HG03196 (cell line): ENCODE measurements around the gene DSCAML1.
A peak's percentile ranks its signal among the peaks of the same experiment; 100 is the strongest.
"Not testable (repeated sequence)": the region's sequence is repeated elsewhere in the genome, so short reads cannot be mapped to it uniquely, and the experiment has no call there.

Source experiments
- ATAC-seq: cut with Tn5 transposase; IDR thresholded peaks from one replicate; pipeline ENCODE4 v1.9.1; 2021; ENCODE audit not compliant: unreplicated experiment

DSCAML1 gene

DNA sequence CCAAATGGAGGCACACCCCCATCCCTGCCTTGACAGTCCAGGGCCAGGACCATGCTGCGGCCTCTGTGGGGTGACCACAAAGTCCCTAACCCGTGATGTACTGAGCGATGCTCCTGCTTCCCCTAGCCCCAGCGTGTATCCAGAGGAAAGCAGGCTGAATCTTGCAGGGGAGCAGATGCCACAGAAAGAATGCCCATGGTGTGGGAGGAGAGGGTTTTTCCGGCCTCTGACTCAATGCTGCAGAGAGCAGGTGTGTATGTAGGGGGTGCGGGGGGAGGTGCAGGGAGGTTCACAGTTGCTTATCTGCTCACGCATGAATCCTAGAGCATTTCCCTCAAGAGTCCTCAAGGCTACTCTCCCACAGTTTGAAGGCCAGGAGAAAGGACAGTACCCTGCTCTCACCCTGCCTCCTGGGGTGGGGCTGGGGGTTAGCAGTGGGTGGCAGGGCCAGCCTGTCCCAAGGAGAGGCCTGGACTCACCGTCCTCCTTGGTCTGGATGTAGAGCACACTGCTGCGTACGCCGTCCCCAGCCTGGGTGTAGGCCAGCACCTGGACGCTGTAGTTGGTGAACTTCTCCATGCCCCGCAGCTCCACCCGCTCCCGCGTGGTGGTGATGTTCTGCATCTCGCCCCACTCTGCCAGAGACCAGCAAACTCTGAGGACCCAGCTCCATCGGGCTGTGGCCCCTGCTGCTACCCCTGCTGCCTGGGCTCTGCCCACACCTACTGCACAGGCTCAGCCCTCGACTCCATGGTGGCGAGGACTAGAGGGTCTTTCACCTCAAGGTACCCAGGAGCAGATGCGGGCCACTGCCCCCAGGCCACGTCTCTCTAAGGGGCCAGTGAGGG is 338.5 kb downstream of the DSCAML1 start:
- peak; percentile 42 for ATAC-seq

DNA sequence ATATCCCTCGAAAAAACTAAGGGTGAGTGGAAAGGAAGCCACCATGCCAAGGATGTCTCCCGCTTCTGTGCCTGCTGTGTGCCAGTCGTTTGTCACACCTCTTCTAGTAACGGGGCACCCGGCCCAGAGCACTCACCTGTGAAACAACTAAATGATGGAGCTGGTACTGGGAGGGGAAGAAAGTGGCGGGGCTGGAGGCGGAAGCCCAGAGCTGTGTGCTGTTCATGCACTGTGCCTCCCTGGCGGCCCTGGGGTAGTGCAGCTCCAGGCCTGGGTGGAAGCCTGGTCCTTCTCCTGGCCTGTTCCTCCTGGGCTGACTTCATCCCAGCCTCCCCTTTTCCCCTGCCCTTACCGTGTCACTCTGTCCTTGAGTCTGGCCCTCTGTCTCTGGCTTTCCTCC is 339.2 kb downstream of the DSCAML1 start:
- ATAC-seq = peak; percentile 17

DNA sequence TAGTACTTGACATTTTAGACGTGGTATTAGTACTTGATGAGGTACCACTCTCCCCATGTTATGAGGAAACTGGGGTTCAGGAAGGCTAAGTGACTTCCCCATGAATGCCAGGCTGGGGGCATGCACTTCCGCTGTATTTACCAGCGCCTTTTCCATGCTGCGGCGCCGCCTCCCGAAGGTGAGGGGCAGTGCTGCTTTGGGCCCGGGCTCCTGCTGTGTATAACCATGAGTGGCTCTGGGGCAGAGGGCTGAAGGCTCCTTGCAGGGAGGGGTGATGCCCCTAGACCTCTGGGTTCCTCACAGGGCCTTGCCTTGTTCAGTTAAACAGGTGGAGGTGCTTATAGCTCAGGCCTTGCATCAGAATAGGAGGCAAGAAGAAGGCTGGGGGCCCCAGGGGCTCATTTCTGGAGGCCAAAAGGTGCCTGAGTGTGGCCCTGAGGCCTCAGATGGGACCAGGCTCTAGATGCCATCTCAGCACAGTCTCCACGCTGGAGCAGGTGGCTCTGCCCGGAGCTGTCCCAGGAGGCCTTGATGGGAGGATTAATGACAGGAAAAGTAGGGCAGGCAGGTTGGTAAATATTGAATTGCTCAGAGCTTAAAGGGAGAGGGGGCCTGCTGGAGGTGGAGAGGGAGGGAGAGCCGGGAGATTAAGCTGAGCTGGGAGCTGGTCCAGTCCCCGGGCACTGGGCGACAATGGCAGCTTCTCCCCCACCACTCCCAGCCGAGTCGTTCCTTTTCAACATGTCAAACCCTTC is 339.8 kb downstream of the DSCAML1 start:
- no peak for ATAC-seq

DNA sequence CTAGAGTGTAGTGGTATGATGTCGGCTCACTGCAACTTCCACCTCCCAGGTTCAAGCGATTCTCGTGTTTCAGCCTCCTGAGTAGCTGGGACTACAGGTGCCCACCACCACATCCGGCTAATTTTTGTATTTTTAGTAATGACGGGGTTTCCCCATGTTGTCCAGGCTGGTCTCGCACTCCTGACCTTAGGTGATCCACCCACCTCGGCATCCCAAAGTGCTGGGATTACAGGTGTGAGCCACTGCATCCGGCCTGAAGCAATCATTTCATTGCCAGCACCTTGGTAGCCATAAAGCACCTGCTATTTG is 340.3 kb downstream of the DSCAML1 start:
- not testable (repeated sequence) for ATAC-seq

DNA sequence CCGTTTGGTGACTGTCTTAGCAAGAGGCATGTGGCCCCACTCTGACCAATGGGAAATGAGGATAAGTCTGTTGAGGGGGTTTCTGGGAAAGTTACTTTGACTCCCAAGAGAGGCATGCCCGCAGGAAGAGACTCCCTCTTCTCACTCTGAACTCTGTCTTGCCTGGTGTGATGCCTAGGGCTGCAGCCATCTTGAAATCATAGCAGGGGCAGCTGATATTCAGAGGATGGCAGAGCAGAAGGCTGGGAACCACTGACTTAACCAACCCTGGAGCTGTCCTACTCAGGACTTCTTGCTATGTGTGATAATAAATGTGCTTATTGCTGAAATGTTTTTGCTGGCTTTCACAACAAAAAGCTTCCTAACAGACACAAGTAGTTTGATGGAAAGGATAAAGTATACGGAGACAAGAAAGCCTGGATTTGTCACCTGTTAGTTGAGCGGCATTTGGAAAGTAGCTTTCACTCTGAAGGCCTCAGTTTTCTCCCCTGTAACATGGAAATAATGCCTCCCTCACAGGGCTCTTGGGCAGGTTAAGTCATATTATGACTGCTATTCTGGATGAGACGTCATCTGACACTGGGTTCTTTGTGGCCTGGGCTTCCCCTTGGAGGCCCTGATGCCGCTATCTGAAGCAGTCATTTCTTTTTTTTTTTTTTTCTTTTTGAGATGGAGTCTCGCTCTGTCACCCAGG is 340.8 kb downstream of the DSCAML1 start:
- peak; percentile 58 for ATAC-seq

DNA sequence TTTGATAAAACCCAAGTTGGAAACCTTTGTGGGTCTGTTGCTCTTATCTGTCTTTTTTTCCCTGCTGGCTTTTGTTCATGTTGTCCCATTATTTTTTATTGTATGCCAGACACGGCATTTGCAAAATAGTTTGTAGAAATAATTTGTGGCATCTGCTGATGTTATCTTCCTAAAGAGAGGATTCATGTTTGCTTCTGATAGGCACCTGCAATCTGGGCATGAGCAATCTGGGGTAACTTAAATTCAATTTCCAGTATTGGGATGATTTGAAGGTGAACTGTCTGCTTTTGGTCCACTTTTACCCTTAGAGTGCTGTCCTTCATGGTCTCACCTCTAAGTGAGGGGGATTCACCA is 342.5 kb downstream of the DSCAML1 start:
- ATAC-seq = no peak

DNA sequence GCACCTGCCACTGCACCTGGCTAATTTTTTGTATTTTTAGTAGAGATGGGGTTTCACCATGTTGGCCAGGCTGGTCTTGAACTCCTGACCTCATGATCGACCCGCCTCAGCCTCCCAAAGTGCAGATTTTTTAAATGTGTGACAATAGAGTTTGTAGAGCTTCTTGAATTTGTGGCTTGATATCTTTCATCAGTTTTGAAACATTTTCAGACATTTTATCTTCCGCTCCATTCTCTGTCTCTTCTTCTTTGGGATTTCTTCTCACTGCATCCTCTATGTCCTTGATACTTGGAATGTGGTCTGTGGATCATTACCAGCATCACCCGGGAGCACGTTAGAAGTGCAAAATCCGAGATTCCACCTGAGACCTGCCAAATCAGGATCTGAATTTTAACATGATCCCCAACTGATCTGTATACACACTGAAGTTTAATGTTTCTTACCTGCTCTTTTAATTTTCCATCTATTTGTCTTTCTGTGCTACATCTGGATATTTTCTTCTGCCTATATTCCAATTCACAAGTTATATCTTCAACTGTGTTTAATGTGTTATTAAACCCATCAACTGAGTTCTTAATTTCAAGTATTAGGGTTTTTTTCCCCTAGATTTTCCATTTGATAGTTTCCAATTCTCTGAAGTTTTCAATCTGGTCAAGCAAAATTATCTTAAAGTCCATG is 343.0 kb downstream of the DSCAML1 start:
- ATAC-seq = no peak

DNA sequence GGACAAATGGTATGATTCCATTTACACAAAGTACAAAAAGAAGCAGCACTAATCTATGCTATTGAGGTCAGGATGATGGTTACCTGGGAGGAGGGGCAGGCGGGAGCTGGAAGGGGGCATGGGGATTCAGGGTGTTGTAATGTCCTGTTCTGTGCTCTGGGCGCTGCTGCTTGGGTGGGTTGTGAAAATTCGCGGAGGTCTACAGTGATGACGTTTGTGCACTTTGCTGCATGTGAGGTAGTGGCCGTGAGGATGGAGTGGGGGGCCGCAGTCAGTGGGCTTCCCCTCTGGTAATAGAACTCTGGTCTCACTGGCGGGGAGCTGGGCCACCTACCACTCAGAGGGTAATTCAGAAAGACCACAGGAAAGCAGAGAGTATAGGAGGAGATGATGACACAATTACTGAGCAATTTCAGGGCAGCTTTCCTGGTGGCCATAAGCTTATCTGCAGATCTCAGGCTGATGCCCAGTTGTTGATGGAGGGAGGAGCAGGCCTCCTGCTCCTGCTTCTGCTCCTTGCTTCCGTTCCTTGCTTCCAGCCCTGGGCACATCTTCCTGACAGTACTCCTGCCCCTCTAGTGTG is 347.8 kb downstream of the DSCAML1 start:
- no peak for ATAC-seq

DNA sequence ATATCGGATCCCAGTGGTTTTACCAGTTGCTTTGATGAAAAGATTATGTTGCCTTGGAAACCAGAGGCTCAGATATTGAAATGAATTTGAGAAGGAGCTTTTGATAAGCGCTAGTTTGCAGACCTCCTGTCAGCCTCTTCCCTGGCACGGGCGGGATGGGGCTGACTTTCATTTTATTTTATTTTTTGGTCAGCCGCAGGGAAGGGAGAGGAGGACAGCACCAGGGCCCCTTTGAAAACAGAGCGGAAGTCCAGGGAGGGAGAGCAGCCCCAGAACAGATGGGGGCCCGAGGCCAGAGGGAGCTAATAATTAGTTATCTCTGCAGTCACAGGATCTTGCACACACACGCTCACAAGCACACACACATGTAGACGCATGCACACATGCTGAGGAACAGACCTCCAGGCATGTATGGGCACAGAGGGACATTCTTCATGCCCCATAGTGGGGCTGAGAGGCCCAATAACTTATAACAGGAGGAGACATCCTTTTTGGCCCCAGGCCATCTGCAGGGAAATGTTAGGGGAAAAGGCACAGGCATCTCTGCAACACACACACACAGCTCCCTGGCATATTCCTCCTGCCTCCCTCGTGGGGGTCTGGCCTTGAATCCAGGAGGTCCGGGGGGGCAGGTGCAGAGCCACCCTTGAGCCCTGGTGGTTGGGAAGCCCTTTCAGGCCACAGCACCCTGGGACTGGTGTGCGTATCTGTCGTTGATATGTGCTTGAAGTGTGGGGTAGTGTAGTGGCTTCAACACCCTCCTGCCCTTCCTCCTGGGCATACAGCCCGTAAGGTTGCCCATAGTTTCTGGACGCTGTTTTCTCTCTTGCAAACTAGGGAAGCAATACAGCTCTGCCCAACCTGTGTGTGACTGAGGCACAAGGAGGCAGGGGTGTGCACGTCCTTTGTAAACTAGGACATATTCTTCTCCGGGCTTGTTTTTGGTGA is 352.0 kb downstream of the DSCAML1 start:
- no peak for ATAC-seq

DNA sequence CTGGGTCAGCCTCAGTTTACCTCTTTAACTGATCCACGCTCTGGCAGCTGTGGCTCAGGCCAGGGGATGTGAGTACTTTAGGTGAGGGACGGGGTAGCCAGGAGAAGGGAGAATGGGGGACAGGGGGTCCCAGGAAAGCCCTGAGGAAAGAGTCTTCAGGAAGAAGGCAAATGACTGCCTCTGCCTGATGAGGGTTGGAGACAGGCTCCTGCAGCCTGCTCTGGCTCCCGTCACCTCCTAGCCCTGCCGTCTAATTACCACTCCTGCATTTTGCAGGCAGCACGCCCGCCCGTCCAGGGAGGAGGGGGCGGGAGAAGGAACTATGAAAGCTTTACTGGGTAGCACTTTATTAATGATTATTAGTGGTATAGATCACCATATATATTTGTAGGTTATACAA is 352.8 kb downstream of the DSCAML1 start:
- no peak for ATAC-seq

DNA sequence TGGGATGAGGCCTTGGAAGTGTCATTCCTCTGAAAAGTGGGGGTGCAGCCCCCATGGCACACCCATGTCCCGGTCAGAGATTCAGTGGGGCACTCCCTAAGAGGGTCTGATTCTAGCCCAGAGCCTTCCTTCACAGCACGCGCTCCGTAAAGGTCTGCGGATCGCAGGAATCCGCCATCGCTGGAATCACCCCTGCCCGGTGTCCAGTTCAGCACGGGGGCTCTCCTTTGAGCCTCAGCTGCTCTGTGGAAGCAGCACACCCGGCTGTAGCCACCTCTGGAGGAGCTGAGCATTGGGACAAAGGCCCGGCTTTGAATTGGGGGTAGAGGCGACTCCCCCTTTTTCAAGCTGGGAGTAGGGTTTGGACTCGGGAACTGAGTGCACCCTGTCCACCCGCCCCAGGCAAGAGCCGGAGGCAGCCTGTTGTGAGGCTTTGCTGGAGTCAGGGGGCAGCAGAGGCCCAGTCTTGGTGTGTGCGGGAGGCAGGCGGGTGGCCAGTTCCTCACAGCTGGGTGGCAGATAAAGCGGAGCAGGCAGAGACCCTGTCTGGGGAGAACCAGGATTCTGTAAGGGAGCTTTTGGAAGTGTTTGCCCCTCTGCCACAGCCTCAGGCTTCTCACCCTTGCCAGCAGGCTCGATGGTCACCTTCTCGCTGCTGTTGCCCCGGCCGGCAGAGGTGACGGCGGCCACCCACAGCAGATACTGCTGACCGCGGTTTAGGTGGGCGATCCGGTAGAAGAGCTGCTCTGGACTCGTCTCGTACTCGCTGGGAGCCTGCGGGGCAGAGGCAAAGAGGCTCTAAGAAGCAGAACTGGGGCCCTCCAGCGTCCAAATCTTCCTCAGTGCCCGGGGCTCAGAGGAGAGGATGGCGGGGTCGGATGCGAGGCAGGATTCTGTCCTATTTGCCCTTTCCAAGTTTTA is 353.5 kb downstream of the DSCAML1 start:
- ATAC-seq = no peak

DNA sequence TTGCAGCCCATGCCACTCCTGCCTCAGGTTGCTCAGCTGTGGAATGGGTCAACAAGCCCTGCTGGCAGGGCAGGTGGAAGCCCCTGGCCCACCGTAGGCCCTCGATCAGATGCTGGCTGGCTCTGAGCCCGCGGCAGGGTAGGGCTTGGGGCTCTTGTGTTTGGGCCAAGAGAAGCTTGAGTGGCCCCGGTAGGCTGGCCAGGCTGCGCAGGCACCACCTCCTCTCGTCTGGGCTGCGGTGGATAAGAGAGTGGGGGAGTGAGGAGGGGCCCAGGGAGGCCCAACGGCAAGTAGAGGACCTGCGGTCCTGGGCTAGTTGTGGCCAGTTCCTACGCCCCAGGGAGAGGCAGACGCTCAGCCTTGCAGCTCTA is 354.2 kb downstream of the DSCAML1 start:
- ATAC-seq = no peak

DNA sequence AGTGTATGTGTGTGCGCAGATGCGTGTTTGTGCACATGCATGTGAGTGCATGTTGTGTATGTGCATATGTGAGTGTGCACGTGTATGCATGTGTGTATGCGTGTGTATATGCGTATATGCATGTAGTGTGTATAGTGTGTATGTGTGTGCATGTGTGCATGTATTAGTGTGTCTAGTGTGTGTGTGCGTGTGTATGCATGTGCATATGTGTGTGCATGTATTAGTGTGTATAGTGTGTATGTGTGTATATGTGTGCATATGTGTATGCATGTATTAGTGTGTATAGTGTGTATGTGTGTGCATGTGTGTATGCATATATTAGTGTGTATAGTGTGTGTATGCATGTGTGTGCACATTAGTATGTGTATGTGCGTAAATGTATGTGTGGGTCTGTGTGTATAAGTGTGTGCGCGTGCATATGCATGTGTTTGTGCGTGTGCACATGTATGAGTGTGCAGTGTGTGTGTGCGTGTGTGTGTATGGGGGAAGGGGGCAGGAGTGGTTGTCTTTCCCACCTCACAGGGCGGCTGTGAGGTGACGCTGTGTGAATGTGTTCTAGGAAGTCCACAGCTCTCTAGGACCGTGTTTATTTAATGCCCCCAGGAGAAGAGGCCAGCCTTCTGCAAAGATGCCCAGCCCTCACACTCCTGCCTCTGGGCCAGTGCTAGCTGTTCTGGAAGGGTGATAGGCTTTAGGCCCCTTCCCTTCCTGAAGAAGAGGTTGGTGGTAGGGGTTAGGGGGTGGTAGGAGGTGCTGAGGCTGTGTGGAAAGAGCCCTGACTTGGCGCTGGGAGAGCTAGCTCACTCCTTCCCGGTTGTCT is 354.8 kb downstream of the DSCAML1 start:
- no peak for ATAC-seq

DNA sequence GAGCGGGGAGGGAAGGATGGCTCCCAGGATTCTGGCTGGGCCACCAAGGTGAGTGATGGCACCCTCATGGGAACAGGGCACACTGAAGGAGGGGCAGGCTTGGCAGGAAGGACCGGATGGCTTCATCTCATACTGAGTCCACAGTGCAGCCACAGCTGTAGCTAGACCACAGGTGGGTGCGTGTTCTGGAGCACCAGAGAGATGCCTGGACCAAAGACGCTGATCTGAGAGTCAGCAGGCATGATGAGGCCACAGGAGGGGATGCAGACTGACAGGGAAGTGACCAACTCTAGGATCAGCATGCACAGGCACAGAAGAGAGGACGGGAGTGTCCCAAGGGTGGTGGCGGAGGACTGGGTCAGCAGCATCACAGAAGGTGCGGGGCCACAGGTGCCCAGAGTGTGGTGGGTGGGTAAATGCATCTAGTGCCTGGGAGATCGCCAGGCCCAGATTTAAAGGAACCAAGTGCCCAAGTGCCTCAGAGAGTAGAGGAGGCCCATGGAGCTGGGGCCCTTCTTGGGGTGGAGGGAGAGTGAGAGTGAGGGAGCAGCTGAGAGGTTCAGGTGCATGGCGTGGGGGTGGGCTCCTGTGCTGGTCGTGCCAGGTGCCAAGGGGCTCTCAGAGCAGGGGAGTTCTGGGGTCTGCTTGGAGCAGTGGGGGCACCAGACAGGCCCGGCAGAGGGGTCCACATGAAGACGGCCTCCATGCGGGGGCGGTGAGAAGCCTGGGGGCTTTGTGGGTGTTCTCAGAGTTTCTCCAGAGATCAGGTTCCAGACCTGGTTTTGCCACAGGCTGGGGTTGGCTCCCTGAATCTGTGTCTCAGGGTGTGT is 355.7 kb downstream of the DSCAML1 start:
- ATAC-seq = no peak

DNA sequence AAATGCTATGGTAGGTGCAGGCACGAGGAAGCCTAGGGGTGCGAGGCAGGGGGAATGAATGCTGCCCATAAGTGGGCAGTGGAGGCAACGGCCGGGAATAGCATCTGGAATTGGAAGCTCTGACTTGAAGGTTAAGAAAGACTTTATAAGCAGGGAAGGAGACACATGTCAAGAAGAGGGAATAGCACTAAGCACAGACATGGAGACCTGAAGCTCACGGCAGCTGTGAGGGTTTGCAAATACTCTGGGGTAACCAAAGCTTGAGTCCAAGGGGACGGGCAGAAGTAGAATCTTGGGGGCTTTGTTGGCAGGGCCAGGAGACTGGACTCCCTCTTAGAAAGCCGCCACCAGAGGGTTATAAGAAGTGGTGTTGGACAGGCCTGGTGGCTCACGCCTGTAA is 356.8 kb downstream of the DSCAML1 start:
- ATAC-seq = no peak

DNA sequence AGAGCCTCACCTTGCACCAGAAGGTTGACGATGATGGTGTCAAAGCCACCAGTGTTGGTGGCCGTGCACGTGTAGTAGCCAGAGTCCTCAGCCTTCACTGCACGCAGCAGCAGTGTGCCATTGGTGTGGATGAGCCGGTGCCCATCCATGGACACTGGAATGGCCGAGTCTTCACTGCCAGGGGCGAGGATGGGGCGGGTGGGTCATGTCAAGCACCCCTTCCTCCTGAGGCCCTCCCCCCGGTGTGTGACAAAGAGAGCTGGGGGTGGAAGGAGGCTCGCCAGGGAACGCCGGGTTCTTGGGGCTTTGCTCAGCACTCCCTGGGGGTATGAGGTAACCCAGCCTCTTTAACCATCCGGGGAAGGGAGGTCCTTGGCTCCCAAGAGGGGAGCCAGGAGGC is 357.8 kb downstream of the DSCAML1 start:
- no peak for ATAC-seq

DNA sequence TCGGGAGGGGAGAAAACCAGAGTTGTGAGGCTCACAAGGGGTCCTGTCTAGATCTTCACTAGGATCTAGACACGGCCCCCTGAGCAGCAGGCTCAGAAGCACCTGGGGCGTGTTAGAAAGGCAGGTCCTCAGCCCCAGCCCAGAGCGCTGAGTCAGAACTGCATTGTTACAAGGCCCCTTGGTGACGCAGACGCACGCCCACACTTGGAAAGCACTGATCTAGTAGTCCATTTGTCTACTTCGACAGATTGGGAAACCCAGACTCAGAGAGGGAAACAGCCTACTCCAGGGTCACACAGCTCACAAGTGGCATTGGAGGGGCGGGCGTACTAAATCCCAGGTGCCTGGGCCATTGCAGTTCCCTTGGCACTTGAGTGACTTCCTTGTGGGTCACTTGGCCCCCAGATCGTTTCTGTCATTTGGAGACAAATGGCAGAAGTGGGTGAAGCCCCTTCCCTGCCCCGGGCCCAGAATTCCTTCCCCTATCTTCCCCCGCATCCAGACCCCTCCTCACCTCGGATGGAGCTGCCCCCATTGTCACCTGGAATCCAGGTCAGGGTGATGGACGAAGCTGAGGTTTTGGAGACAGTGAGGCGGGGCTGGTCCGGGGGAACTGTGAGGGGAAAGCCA is 358.5 kb downstream of the DSCAML1 start:
- no peak for ATAC-seq
